NCI-H446 (cell line): ENCODE results near the gene GLUL.
A peak's percentile ranks its signal among the peaks of the same experiment; 100 is the strongest.
"Not testable (repeated sequence)": the region's sequence is repeated elsewhere in the genome, so short reads cannot be mapped to it uniquely, and the experiment has no call there.

Source experiments
- DNase-seq, 2 experiments: peaks; one replicate each; lab custom pipeline; 2025; lab: John Stamatoyannopoulos, UW

The GLUL gene

GRCh38 chr1:182394055-182394775 is 2.6 kb upstream of the GLUL start:
- no peak for DNase-seq

- DNase-seq = peak; percentile 45 to 86
Observed at GRCh38 chr1:182392050-182393028, 749 bp upstream of the GLUL start.

- peak in 1 of 2 experiments; percentile 41 for DNase-seq
Observed at GRCh38 chr1:182391028-182391361, 595 bp downstream of the GLUL start.

- no peak for DNase-seq
Observed at GRCh38 chr1:182389619-182390047, 2.0 kb downstream of the GLUL start.

- DNase-seq = no peak
Observed at GRCh38 chr1:182388392-182389134, 3.0 kb downstream of the GLUL start.

- DNase-seq = no peak
Observed at GRCh38 chr1:182387566-182387965, 4.0 kb downstream of the GLUL start.

- no peak for DNase-seq
Observed at GRCh38 chr1:182386980-182387379, 4.6 kb downstream of the GLUL start.

- DNase-seq = no peak
Observed at GRCh38 chr1:182385885-182386853, 5.4 kb downstream of the GLUL start.

GRCh38 chr1:182384387-182384960 is 7.1 kb downstream of the GLUL start:
- DNase-seq = no peak

- no peak for DNase-seq
Observed at GRCh38 chr1:182383934-182384333, 7.7 kb downstream of the GLUL start.

GRCh38 chr1:182383037-182383661 is 8.4 kb downstream of the GLUL start:
- DNase-seq = no peak

- no peak for DNase-seq
Observed at GRCh38 chr1:182381962-182382819, 9.4 kb downstream of the GLUL start.

GRCh38 chr1:182380199-182380598 is 11.4 kb downstream of the GLUL start:
- DNase-seq = no peak

GRCh38 chr1:182379781-182380180 is 11.8 kb downstream of the GLUL start:
- not testable (repeated sequence) for DNase-seq

- DNase-seq = no peak
Observed at GRCh38 chr1:182376936-182377574, 14.5 kb downstream of the GLUL start.

GRCh38 chr1:182374101-182374834 is 17.3 kb downstream of the GLUL start:
- peak in 1 of 2 experiments; percentile 40 for DNase-seq

GRCh38 chr1:182370532-182370931 is 21.1 kb downstream of the GLUL start:
- no peak for DNase-seq

GRCh38 chr1:182368903-182369302 is 22.7 kb downstream of the GLUL start:
- no peak for DNase-seq
